ENCODE results near the gene GPT2.

GPT2 gene

DNA sequence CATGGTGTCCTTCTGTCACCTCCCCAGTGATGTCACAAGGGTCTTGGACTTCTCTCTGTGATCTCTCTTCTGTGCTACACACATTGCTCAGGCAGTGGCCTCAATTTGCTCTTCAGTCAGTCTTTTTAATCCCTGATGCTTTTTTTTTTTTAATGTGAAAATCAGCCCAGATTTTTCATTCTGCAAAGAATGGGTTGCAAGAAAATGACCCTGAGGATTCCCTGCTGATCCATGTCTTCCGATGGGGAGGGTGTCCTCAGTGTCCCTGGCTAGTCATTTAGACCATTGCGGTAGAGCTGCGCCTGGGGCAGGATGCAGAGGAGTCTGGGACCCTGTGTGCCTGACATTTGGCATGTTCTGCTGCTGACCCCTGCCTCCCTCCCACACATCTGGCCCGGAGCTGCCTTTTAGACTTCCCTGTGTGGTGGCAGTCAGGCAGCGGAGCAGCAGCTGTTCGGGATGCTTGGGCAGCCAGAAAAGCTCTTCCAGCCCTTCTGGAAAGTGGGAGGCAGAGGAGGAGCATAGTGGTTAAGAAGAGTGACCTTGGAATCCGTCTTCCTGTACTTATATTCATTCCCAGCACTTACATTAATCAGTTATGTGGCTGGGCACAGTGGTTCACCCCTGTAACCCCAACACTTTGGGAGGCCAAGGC, 12.3 kb downstream of the GPT2 start:
- peak; percentile 54 for DNase-seq

DNA sequence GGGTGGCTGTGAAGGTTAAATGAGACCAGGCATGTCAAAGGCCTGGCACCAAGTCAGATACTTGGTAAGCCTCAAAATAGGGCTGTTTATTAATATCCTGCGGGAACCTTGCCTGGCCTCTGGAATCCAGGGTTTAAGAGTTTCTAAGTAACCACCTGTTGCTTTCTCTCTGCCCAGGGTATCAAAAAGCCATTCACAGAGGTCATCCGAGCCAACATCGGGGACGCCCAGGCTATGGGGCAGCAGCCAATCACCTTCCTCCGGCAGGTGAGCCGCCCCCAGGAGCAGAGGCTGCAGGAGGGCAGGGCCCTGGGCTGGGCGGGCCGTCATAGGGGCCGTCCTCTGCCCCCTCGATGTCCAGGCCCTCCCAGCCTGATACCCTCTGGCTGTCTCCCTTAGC, 13.3 kb downstream of the GPT2 start:
- no peak for DNase-seq

DNA sequence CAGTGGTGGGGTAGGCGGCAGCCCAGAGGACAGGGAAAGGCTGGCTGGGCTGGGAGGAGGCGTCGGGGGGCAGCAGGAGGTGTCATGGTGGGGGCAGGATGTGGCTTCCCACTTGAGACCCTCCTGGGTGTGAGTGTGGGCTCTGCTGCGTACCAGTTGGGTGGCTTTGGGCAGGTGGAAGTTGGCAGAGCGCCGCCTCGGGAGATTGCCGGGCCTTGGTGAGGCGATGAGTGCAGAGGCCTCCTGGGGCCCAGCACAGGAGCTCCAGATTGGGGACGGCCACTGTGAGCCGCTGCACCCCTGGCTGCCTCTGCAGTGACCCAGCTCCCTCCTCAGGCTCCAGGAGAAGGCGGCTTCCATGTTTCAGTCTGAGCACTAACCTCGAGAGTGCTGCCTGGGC, 13.8 kb downstream of the GPT2 start:
- no peak for DNase-seq

DNA sequence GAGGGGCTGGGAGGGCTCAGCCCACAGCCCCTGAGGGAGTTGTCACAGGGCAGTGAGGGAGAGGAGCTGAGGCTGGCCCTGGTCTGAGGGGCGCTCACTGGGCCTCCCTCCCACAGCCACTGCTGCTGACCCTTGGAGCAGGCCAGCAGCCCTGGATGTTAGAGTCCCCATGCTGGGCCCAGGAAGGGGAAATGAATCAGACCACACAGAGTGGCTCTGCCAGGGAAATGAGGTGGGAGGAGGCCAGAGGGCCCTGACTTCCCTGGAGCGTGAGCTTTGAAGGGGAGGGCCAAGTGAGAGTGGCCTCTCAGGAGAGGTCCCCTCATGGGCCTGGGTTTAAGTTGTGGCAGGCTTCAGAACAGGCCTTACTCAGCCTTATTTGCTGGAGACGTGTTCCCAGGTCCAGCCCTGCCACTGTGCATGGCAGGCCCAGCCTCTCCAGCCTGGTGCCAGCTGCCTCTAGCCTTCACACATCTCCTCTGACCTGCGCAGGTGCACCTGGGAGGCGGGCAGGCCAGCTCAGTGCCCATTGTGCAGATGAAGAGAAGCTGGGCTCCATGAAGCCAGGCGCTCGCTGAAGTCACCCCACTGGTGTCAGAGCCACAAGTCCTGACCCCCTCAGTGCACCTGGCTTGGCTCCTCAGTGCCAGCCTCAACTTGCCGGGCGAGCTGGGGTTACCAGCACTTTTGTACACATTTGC, 15.4 kb downstream of the GPT2 start:
- DNase-seq = no peak

DNA sequence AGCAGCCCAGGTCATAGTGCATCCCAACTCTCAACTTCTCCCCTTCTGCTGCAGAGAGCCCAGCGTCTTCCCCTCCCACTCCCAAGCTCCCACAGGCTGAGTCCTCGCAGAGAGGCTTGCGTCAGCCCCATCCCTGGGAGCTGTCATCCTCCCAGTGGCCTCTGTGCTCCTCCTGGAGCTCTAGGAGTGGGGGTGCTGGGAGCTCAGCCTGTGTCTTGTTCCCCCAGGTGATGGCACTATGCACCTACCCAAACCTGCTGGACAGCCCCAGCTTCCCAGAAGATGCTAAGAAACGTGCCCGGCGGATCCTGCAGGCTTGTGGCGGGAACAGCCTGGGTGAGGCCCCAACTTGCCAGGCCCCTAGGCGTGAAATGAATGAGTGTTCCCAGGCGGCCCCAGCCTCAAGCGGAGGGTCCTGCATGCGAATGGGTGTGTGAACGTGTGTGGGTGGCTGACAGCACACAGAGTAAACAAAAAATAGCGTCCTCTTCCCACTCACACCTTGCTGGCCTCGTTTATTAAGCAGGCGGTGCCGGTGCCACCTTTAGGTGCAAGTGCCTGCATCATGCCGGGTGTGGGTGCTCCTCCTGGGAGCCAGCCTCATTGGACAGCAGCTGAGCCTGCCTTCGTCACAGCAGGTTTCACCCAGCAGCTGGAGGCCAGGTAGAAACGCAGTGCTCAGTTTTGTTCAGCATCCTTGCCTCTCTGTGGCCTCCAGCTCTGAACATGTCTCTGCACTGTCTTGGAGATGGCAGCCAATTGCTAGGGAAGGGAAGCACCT, 16.5 kb downstream of the GPT2 start:
- no peak for DNase-seq

- DNase-seq = no peak
Observed at GRCh38 chr16:46901709-46902108, 17.5 kb downstream of the GPT2 start.

GRCh38 chr16:46903255-46903905, 19.2 kb downstream of the GPT2 start:
- DNase-seq = no peak

- no peak for DNase-seq
Observed at GRCh38 chr16:46904471-46904870, 20.3 kb downstream of the GPT2 start.

DNA sequence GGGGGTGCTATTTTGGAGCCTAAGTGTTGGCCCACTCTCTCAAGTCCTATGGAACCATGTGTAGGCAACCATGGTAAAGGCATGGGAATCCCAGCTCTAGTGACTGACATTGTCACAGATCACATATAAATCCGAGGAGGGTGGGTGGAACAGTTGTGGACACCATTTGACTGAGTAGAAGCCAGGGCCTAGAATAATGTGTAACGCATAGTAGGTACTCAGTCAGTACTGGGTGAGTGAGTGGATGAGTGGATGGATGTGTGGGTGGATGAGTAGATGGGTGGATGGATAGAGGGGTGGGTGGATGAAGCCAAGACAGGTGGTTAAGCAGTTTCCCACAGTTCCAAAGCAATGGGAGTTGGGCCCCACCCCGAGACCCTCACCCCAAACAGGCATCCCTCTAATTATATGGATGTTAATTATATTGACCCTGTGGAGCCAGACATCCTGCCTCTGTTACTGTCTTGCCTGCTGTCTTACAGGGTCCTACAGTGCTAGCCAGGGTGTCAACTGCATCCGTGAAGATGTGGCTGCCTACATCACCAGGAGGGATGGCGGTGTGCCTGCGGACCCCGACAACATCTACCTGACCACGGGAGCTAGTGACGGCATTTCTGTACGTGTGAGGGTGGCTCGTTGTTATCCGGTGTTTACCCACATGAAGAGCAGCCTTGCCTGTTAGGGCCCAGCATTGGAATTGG, 22.3 kb downstream of the GPT2 start:
- no peak for DNase-seq

GRCh38 chr16:46907061-46907774, 23.1 kb downstream of the GPT2 start:
- DNase-seq = no peak

GRCh38 chr16:46908540-46909372, 24.6 kb downstream of the GPT2 start:
- peak; percentile 53 for DNase-seq

DNA sequence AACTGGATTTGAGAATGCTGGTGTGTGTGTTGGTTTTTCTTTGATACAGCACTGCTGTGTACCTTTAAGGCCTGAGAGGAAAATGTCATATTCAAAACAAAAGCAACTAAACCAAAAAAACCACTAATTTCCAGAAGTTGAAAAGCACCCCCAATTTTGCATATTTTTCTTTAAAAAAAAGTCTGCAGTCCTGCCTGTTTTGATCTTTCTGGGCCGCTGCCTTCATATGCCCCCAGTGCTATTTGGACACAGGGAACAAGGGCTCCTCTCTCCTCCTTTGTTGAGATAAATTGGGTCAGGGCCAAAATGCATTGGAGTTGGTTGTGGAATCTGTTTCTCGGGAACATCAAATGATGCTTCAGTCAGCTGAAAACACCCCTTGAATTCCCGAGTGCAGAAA, 26.9 kb downstream of the GPT2 start:
- no peak for DNase-seq

- no peak for DNase-seq
Observed at GRCh38 chr16:46911650-46912049, 27.5 kb downstream of the GPT2 start.

GRCh38 chr16:46914556-46915201, 30.5 kb downstream of the GPT2 start:
- no peak for DNase-seq

DNA sequence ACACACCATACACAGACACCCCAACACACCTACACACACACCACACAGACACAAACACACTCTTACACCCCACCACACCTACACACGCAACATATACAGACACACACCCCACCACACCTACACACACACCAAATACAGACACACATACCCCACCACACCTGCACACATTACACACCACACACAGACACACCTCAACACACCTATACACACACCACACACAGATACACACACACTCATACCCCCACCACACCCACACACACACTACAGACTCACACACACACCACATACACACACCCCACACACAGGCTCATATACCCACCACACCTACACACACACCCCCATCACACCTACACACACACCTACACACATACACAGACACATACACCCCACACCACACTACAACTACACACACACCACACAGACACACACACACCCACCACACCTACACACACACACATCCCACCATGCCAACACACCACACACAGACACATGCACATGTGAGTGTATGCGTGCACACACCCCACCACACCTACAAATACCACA, 31.4 kb downstream of the GPT2 start:
- no peak for DNase-seq

DNA sequence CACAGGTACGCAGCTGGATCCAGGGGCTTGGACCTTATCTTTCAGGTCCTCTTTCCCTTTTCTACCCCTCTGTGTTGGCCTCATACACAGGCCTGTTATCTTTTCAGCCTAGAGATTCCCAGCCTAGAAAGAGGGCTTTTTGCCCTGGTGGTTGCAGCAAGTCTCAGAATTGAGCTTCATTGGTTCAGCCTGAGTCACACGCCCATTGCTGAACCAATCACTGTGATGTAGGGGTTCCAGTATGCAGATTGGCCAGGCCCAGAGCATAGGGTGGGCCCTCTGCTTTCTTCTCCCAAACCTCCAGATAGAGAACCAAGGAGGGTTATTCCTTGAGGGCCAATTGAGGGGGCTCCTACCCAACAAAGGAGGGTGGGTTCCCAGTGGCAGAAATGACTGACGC, 32.8 kb downstream of the GPT2 start:
- DNase-seq = no peak

GRCh38 chr16:46918400-46918799, 34.2 kb downstream of the GPT2 start:
- DNase-seq = no peak

DNA sequence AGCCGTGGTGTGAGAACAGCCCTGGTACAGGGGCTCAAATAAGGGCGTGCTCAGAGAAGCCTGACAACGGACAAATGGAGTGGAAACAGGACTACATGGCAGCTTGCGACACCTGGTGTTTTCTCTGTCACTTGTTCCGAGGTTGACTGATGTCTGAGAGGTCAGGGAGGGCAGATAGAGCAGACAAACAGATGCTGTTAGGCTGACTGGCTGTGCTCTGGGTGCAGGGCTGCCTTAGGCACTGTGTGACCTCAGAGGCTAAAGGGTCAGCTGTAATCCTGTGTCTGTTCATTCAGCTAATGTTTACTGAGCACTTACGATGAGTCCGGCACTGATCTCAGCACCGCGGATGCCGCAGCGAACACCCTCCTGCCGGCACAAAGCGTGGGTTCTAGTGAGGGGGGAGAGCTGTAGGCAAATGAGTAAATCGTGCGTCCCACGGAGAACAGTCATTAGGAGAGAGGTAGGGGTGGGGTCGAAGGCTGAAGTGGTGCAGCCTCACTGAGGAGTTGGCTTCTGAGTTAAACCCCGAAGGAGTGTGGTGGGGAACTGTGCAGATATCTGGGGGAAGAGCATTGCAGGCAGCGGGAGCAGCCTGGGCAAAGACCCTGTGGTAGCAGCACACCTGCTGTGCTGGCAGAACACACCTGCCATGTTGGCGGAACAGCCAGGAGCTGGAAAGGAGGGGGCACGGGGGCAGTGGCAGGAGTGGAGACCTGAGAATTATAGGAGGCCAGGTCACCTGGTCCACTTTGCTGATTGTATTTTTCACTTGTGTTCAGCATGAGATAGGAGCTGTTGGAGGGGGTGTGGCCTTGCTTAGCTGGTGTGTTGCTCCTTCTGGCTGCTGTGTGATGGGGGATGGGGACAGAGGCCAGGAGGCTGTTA, 35.0 kb downstream of the GPT2 start:
- DNase-seq = no peak

DNA sequence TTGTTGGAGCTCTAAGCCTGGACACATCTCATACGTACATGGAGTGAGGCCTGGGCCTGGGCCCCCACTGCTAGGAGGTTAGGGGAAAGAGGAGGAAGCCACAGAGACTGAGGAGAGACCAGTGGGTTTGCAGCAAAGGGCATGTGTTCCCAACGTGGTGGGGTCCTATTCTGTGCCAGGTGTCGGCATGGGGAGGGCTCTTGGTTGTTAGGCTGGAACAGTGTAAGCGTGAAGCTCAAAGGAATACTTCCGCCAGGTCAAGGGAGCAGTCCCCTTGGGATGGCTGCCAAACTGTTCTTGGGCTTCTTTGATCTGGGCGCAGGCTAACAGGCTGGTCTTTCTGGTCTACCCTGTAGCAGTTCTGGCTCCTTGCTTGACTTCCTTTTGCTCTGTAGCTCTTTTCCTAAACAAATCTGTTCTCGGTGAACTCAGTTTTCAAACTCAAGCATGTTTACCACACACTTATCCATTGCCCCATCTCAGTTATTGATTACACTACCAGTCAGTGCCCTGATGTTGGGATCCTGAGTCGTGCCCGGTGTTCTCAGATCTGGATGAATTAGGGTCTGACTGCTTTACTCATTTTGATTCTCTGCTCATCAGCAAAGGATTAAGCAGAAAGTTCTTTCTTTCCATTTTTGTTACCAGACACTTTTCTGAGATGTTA, 36.4 kb downstream of the GPT2 start:
- no peak for DNase-seq

Data from right hindlimb (tissue), 1 donor.